Activated CD4-positive, alpha-beta T cell treated with anti-CD3 and anti-CD28 coated beads, Interleukin-2, amount 50 U/mL, for 24 hours (primary cell): ENCODE results near the gene ZNRF4.

Experiments
- DNase-seq, 2 donors: peaks; one replicate each; pipeline ENCODE4 v3.0.0-alpha.2; 2020; ENCODE audit warnings: low read depth in 1 of 2, low spot score in 1 of 2

The ZNRF4 gene

GRCh38 chr19:5501907-5502306 lies 46.7 kb downstream of the ZNRF4 start:
- no peak for DNase-seq

DNA sequence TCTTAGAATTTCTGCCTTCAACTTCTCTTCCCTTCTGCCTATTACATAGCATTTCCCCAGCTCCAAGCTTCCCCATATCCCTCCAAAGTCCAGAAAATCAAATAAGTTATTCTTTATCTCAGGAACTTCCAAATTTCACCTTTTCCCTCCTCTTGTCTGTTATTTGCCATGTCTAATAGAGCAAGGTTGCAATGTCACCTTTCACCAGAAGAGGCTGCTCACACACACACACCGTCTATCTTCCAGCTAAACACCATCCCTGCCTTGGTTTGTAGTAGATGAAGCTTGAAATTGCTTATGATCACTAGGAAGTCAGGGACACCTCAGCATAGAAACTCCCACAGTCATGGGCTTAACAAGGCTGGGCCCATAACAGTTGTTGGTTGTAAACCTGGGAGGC lies 48.4 kb downstream of the ZNRF4 start:
- DNase-seq: no peak

- no peak for DNase-seq
These were observed 48.9 kb downstream of the ZNRF4 start for GRCh38 chr19:5504114-5504513.
